ENCODE measurements around the gene UPK2. TPM values are rescaled to one million over a fixed set of nuclear protein-coding genes. Genes with fewer than 3 reads are reported as not detected.

The UPK2 gene
- polyA plus RNA-seq (ENCODE audit: low read depth in 6 of 6) = under 1 TPM in 3 of 6 donors, not detected in 3; 0.33 to 0.43 (median 0.35) TPM

GRCh38 chr11:118956094-118956846 lies at the start of gene UPK2:
TSS of gene UPK2 (plus strand) at chr11:118956298. CDS start at chr11:118956351, 53 bp downstream.
- H3K27me3 Mint-ChIP-seq = peaks cover 0 to 47% (median 33%) of the 10 kb centered on the region in 3 donors
- peaks cover 9 to 11% (median 10%) of the 10 kb centered on the region in 3 donors for H3K4me1 Mint-ChIP-seq
- ATAC-seq (ENCODE audit: low read depth in 2 of 2) (peak; percentile 97 to 99), DNase-seq (peak; percentile 84)
- no peaks in the 10 kb centered on the region for H3K9me3 Mint-ChIP-seq
- H3K4me3 Mint-ChIP-seq = peak within 1 kb of the TSS in 1 of 8 donors; percentile 1
- peak within 1 kb of the TSS in 4 of 6 donors; percentile 64 to 83 (median 76) for H3K27ac Mint-ChIP-seq
- no peaks in the 10 kb centered on the region for H3K36me3 Mint-ChIP-seq

DNA sequence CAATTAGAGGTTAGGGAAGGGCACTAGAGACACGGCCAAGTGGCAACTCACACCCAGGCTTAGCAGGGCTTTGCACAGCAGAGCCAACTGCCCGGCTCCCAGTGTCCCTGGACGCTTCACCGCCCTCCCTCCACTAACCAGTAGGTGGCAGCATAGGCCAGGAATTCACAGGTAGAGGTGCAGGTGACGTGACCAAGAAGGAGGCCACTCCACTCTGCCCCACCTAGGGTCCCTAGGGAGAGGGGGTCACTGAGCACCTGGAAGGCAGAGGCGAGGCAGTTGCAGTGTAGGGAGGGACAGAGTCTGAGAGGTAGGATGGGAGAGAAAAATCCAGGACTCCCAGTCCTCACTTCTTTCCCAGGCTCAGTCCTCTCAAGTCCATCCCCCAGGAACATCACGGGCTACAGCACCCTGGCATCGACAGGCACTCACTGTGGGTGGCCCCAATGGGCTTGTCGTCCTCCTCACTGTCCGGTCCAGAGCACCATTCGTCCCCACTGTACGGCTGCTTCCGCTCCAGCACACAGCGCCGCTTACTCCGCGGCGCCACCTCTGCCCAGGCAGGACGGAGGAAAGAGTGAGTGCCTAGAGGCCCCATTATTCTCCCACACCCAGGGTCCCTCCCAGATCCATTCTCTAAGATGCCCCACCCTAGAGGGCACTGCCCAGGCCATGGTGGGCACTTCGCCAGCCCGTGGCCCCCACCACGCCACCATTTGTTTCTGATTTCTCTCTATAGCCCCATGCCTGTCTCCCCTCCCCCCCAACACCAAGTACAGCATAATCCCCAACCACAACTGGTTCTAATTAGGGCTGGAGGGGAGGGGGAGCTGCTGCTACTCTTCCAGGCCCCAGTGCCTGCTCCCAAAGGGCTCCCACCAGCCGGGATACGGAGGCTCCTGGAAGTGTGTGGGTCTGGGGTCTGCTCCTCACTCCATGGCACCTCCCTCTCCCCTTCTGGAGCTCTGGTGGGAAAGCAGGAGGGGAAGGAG lies 48.8 kb upstream of the UPK2 start:
- Mint-ChIP-seq H3K27ac (peak overlapping the region; percentile 87 to 97 (median 94)), H3K27me3 (no peaks in the 10 kb centered on the region), H3K4me3 (peak overlapping the region in 3 of 8 donors; percentile 8 to 45 (median 12)), H3K9me3 (no peaks in the 10 kb centered on the region), H3K36me3 (peaks cover 0 to under 1% of the 10 kb centered on the region in 2 donors), H3K4me1 (peaks cover 37 to 52% (median 39%) of the 10 kb centered on the region in 3 donors)
- peak; percentile 84 to 87 for ATAC-seq (ENCODE audit: low read depth in 2 of 2)
- peak; percentile 83 for DNase-seq

DNA sequence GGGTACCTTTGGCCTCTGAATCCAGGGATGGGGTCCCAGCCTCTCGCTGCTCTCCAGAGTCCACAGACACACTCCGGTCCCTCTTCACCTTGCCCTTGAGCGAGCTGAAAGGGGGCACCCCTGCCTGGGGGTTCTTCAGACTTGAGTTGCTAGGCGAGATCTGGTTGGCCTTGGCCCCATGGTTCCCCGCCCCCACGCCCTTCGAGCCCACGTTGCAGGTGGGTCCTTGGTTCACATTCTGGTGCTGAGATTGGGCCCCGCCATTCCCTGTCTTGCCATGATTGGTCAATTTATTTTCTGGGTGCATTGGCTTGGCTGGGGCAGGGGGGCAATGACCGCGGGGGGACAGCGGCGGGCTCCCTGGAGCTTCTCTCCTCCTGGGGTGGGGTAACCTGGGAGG lies 47.8 kb upstream of the UPK2 start:
- Mint-ChIP-seq H3K36me3 (no peaks in the 10 kb centered on the region), H3K4me1 (peaks cover 39 to 61% (median 46%) of the 10 kb centered on the region in 3 donors), H3K27ac (peak overlapping the region in 5 of 6 donors; percentile 47 to 87 (median 78)), H3K27me3 (no peaks in the 10 kb centered on the region), H3K4me3 (peak overlapping the region in 1 of 8 donors; percentile 45), H3K9me3 (no peaks in the 10 kb centered on the region)
- DNase-seq (no peak), ATAC-seq (ENCODE audit: low read depth in 2 of 2) (no peak)

GRCh38 chr11:118908901-118909618 lies 47.0 kb upstream of the UPK2 start:
- Mint-ChIP-seq H3K36me3 (no peaks in the 10 kb centered on the region), H3K27me3 (no peaks in the 10 kb centered on the region), H3K4me3 (peak overlapping the region in 3 of 8 donors; percentile 13 to 55 (median 15)), H3K4me1 (peaks cover 43 to 68% (median 52%) of the 10 kb centered on the region in 3 donors), H3K9me3 (no peaks in the 10 kb centered on the region), H3K27ac (peak overlapping the region in 5 of 6 donors; percentile 17 to 95 (median 87))
- DNase-seq (no peak), ATAC-seq (ENCODE audit: low read depth in 2 of 2) (no peak)

DNA sequence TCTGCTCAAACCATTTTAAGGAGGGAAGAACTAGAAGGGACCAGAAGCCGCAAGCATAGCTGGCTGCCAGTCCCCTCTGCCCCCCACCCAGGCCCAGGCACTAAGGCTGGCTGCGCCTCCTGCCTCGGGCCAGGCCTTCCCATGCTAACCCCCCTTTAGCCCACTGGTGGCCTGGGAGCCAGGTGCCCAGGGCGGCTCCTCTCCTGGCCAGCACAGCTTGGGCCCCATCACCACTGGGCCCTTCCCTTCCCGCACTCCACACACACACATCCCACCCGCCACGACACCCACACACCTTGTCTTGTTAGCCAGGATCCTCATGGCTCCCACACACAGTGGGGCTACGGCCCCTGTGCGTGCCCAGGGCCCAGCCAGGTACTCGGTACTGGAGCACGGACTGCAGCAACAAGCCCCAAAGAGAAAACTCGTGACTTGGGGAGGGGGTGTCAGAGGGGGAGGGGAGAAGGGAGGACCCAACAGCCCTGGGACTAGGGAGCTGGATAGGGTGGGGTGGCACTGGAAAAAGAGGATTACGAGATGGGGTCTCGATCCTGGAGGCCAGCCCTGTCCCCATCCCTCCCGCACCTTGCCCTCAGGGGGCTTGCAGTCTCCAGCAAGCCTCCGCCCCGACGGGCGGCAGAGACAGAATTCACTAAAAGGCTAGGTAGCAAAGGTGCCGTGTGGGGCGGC lies 46.3 kb upstream of the UPK2 start:
- DNase-seq = no peak
- no peak for ATAC-seq (ENCODE audit: low read depth in 2 of 2)
- no peaks in the 10 kb centered on the region for H3K36me3 Mint-ChIP-seq
- H3K27ac Mint-ChIP-seq = peak overlapping the region in 4 of 6 donors; percentile 51 to 81 (median 64)
- no peaks in the 10 kb centered on the region for H3K27me3 Mint-ChIP-seq
- H3K9me3 Mint-ChIP-seq = no peaks in the 10 kb centered on the region
- peak overlapping the region in 5 of 8 donors; percentile 13 to 55 (median 37) for H3K4me3 Mint-ChIP-seq
- peaks cover 50 to 75% (median 59%) of the 10 kb centered on the region in 3 donors for H3K4me1 Mint-ChIP-seq

GRCh38 chr11:118910309-118911112 lies 45.6 kb upstream of the UPK2 start:
- Mint-ChIP-seq H3K27me3 (no peaks in the 10 kb centered on the region), H3K27ac (peak overlapping the region in 5 of 6 donors; percentile 49 to 90 (median 81)), H3K9me3 (no peaks in the 10 kb centered on the region), H3K36me3 (no peaks in the 10 kb centered on the region), H3K4me3 (peak overlapping the region in 6 of 8 donors; percentile 19 to 76 (median 49)), H3K4me1 (peaks cover 57 to 83% (median 67%) of the 10 kb centered on the region in 3 donors)
- ATAC-seq (ENCODE audit: low read depth in 2 of 2) = no peak
- no peak for DNase-seq

GRCh38 chr11:118911113-118911879 lies 44.8 kb upstream of the UPK2 start:
- DNase-seq = no peak
- Mint-ChIP-seq H3K9me3 (no peaks in the 10 kb centered on the region), H3K4me3 (peak overlapping the region in 7 of 8 donors; percentile 29 to 80 (median 58)), H3K27ac (peak overlapping the region in 5 of 6 donors; percentile 49 to 95 (median 90)), H3K27me3 (no peaks in the 10 kb centered on the region), H3K4me1 (peaks cover 63 to 87% (median 75%) of the 10 kb centered on the region in 3 donors), H3K36me3 (no peaks in the 10 kb centered on the region)
- no peak for ATAC-seq (ENCODE audit: low read depth in 2 of 2)

GRCh38 chr11:118911880-118912741 lies 44.0 kb upstream of the UPK2 start:
- no peaks in the 10 kb centered on the region for H3K36me3 Mint-ChIP-seq
- peak overlapping the region; percentile 54 to 95 (median 90) for H3K27ac Mint-ChIP-seq
- no peaks in the 10 kb centered on the region for H3K27me3 Mint-ChIP-seq
- DNase-seq = no peak
- H3K9me3 Mint-ChIP-seq = no peaks in the 10 kb centered on the region
- peaks cover 66 to 87% (median 76%) of the 10 kb centered on the region in 3 donors for H3K4me1 Mint-ChIP-seq
- no peak for ATAC-seq (ENCODE audit: low read depth in 2 of 2)
- H3K4me3 Mint-ChIP-seq = peak overlapping the region; percentile 43 to 83 (median 68)

- DNase-seq (no peak), ATAC-seq (ENCODE audit: low read depth in 2 of 2) (peak; percentile 2 to 4)
- Mint-ChIP-seq H3K4me3 (peak overlapping the region; percentile 62 to 79 (median 66)), H3K36me3 (no peaks in the 10 kb centered on the region), H3K27me3 (no peaks in the 10 kb centered on the region), H3K9me3 (no peaks in the 10 kb centered on the region), H3K27ac (peak overlapping the region; percentile 59 to 95 (median 90)), H3K4me1 (peaks cover 64 to 87% (median 76%) of the 10 kb centered on the region in 3 donors)
Observed at GRCh38 chr11:118912742-118913410, 43.2 kb upstream of the UPK2 start.
